ENCODE results near the gene RASSF5. TPM values are rescaled to one million over a fixed set of nuclear protein-coding genes. Genes with fewer than 3 reads are reported as not detected.

RASSF5 gene
- total and polyA plus RNA-seq, 9 of the 15 experiments (the other 6 are each of a cell fraction or from before 2014, with no cell fraction given) = 6.1 to 41.0 (median 25.2) TPM

GRCh38 chr1:206463137-206463536 is 44.2 kb upstream of the RASSF5 start:
- in situ Hi-C loops (cut with MboI) = no loop called here
- Histone ChIP-seq H3K27me3 (ENCODE audit: control insufficient read depth in 2 of 2, insufficient read depth in 2 of 2, low read length in 2 of 2) (peaks cover 0 to 4% of the 10 kb centered on the region in 2 experiments; a peak in 2 of 5 replicates), H4K20me1 (replicated peaks; ENCODE audit: control insufficient read depth, insufficient read depth, low read length) (no peaks in the 10 kb centered on the region), H2AFZ (ENCODE audit: low read depth, low read length) (no peak overlapping the region), H3K27ac (ENCODE audit: extremely low read depth, low read depth, low read length) (no peak overlapping the region), H3K4me1 (replicated peaks in 1 of 2; ENCODE audit: control insufficient read depth in 2 of 2, insufficient read depth in 2 of 2, low read length in 2 of 2) (peaks cover 13 to 19% of the 10 kb centered on the region in 2 experiments), H3K36me3 (ENCODE audit: control insufficient read depth, insufficient read depth, low read length) (peaks cover 7% of the 10 kb centered on the region; the same call in 1 of the 3 replicates), H3K9me1 (ENCODE audit: control insufficient read depth, insufficient read depth, low read length) (no peaks in the 10 kb centered on the region), H3K79me2 (ENCODE audit: control insufficient read depth, insufficient read depth, low read length) (no peaks in the 10 kb centered on the region), H3K9ac (ENCODE audit: insufficient read depth in 1 of 2, low read depth in 2 of 2, low read length in 2 of 2) (no peak overlapping the region), H3K4me3 (no peak overlapping the region), H3K9me3 (replicated peaks; ENCODE audit: control insufficient read depth, insufficient read depth, low read depth, low read length) (no peaks in the 10 kb centered on the region), H3K4me2 (ENCODE audit: insufficient read depth, low read length) (no peak overlapping the region)
- CTCF ChIA-PET (ENCODE audit: low intra/inter-chr PET ratio) = interaction anchor here (0.6 kb wide), 2 partner anchors 78 to 149 kb away, joined by 3 read pairs; no protein-coding TSS in a partner anchor
- TF ChIP-seq BHLHE40 (IDR thresholded peaks at IDR 0.05; ENCODE audit: low read length) = no peak
- no peak for TF ChIP-seq CHD1 (IDR thresholded peaks at IDR 0.05; ENCODE audit: low read length)
- TF ChIP-seq CBX3 (IDR thresholded peaks at IDR 0.05; ENCODE audit: borderline replicate concordance in 1 of 2, low read length in 2 of 2) = no peak
- TF ChIP-seq WHSC1 (IDR thresholded peaks at IDR 0.05; ENCODE audit: low read length) = no peak
- no peak for TF ChIP-seq ZBTB8A (IDR thresholded peaks at IDR 0.05; ENCODE audit: partially characterized antibody)
- TF ChIP-seq HDAC6 (IDR thresholded peaks at IDR 0.05; ENCODE audit: low read depth, low read length) = no peak
- TF ChIP-seq ZNF324 (CRISPR knock-in tag; IDR thresholded peaks at IDR 0.05) = no peak
- TF ChIP-seq NFATC3 (IDR thresholded peaks at IDR 0.05) = no peak
- no peak for TF ChIP-seq SAFB (IDR thresholded peaks at IDR 0.05; ENCODE audit: borderline replicate concordance, low read depth, low read length)
- TF ChIP-seq SRSF7 (optimal IDR thresholded peaks at IDR 0.05; ENCODE audit: low read depth, low read length) = no peak
- no peak for TF ChIP-seq USF2 (CRISPR knock-in tag; IDR thresholded peaks at IDR 0.05)
- WGBS (ENCODE audit: insufficient coverage, low coverage, missing lambda C conversion rate) = 31% methylated on average over 1 of the region's 1 CpG
- POLR2A ChIA-PET = interaction anchor here (0.8 kb wide), 1 partner anchor 307 kb away, joined by 3 read pairs; the partner anchor contains the start of gene IL19
- no TSS peak for BruUV-seq (replicated peaks)
- intact Hi-C loops (cut with micrococcal nuclease) = no loop called here
- ATAC-seq = no peak
- DNase-seq (ENCODE audit: extremely low read depth in 1 of 4, low spot score in 3 of 4) = no peak
- FAIRE-seq = no peak

Data from K562 (cell line).